Stimulated activated CD8-positive, alpha-beta memory T cell treated with anti-CD3 and anti-CD28 coated beads, Interleukin-7, amount 100 ng/mL, for 4 hours (primary cell): ENCODE results near the gene NET1.
"Not testable (repeated sequence)": the region's sequence is repeated elsewhere in the genome, so short reads cannot be mapped to it uniquely, and the experiment has no call there.

Experiments used
- DNase-seq, 2 donors: peaks; one replicate each; pipeline ENCODE4 v3.0.0-alpha.2; 2020; ENCODE audit warnings: low read depth in 2 of 2

The NET1 gene

GRCh38 chr10:5399332-5399731 lies 13.0 kb upstream of the NET1 start:
- DNase-seq, result no peak

GRCh38 chr10:5400468-5401240 lies 11.7 kb upstream of the NET1 start:
- no peak for DNase-seq

- no peak for DNase-seq
These were observed 9.6 kb upstream of the NET1 start for GRCh38 chr10:5402798-5403197.

- DNase-seq, result no peak
These were observed 7.9 kb upstream of the NET1 start, which contains the start of gene TUBAL3 for GRCh38 chr10:5404208-5405041. TSS of gene TUBAL3 (minus strand) at chr10:5404828. CDS start at chr10:5404792, 36 bp downstream.

GRCh38 chr10:5406918-5407317 lies 5.4 kb upstream of the NET1 start:
- no peak for DNase-seq

GRCh38 chr10:5410787-5411186 lies 1.6 kb upstream of the NET1 start:
- not testable (repeated sequence) for DNase-seq

GRCh38 chr10:5411941-5412276 lies 448 bp upstream of the NET1 start:
- DNase-seq, result no peak

- no peak for DNase-seq
These were observed 918 bp downstream of the NET1 start for GRCh38 chr10:5413012-5413938.

- DNase-seq, result no peak
These were observed 4.6 kb downstream of the NET1 start for GRCh38 chr10:5416981-5417380.

GRCh38 chr10:5418584-5418983 lies 6.2 kb downstream of the NET1 start:
- DNase-seq, result no peak

- DNase-seq, result no peak
These were observed 7.2 kb downstream of the NET1 start for GRCh38 chr10:5419466-5420094.

- no peak for DNase-seq
These were observed 11.4 kb downstream of the NET1 start for GRCh38 chr10:5423771-5424170.

- DNase-seq, result no peak
These were observed 12.4 kb downstream of the NET1 start for GRCh38 chr10:5424751-5425150.

- DNase-seq, result no peak
These were observed 15.8 kb downstream of the NET1 start for GRCh38 chr10:5428133-5428532.

- no peak for DNase-seq
These were observed 20.8 kb downstream of the NET1 start for GRCh38 chr10:5433182-5433581.

- DNase-seq, result no peak
These were observed 21.8 kb downstream of the NET1 start for GRCh38 chr10:5434017-5434753.

GRCh38 chr10:5435328-5435727 lies 23.0 kb downstream of the NET1 start:
- no peak for DNase-seq

- DNase-seq, result no peak
These were observed 27.8 kb downstream of the NET1 start for GRCh38 chr10:5440206-5440605.

- no peak for DNase-seq
These were observed 28.7 kb downstream of the NET1 start for GRCh38 chr10:5441106-5441505.

- DNase-seq, result no peak
These were observed 30.0 kb downstream of the NET1 start for GRCh38 chr10:5442065-5442989.
